ENCODE data around the gene CORO6. TPM values are rescaled to one million over a fixed set of nuclear protein-coding genes. Genes with fewer than 3 reads are reported as not detected.
A peak's percentile ranks its signal among the peaks of the same experiment; 100 is the strongest.

The CORO6 gene
- total RNA-seq, 2 experiments from 2014 or later: 13.9 to 14.2 TPM

DNA sequence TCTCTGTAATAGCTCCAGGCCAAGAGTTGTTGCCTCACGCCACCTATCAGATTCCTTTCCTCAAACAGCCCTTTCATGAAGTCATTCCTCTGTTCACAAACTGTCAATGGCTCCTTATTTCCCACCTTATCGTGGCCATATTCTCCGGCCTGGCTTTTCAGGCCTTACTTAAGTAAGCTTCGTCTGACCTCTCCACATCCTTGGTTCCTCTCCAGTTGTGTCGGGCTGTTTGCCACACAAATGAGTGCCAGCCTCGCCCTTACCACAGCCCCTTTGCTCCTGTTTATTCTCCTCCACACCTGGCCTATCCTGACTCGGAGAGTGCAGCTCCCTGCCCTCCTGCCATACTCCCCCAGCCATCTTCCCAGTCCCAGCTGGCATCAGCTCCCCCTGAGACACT lies 52.2 kb downstream of the CORO6 start:
- intact Hi-C loops (cut with DNase I, micrococcal nuclease): no loop called here
- no peaks in the 10 kb centered on the region for H3K9me3 Mint-ChIP-seq (ENCODE audit: low read depth)
- DNase-seq: no peak
- no peak overlapping the region for H3K27ac Mint-ChIP-seq
- peaks cover 18% of the 10 kb centered on the region for H3K36me3 Mint-ChIP-seq (ENCODE audit: low read depth)
- ATAC-seq: no peak
- ChIA-PET CTCF (interaction anchor here (1.0 to 13.5 kb wide), 5 partner anchors 9 to 320 kb away, joined by 3 to 93 read pairs (median 15); no protein-coding TSS in a partner anchor), POLR2A (interaction anchor here (0.6 to 1.5 kb wide), 2 partner anchors 221 to 277 kb away, joined by 3 to 5 read pairs; partner anchors contain the start of gene NUFIP2)
- H3K4me1 Mint-ChIP-seq: peaks cover 22% of the 10 kb centered on the region
- peak overlapping the region; percentile 6 for H3K4me3 Mint-ChIP-seq
- no peaks in the 10 kb centered on the region for H3K27me3 Mint-ChIP-seq

DNA sequence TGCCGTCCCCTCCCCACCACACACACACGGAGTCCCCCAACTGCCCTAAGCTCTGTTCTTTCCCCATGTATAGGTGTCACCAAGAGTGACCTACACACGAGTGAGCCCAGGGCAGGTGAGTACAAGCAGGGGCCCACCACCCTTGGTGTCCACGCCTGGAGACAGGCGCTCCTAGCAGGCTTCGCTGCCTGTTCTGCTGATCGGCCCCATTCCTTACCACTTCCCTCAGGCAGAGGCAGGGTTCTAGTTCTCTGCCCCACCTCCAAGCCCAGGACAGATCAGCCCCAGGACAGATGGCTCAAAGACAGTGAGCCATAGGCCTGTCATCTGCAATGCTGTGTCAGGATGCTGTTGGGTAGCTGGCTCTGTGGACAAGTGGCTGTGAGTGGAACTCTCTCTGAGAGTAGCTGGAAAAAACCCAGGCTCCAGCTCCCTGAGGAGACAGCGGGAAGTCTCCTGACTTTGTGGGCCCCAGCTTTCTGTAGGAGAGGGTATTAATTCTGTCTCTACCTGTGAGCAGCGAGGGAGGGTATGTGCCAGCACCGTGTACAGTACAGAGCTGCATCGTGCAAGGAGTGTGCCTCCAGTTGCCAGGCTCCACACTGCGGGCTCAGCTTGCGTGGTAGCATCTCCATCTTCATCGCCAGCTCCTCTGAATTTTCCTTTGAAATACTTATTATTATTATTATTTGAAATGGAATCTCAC lies 53.3 kb downstream of the CORO6 start:
- DNase-seq (no peak), ATAC-seq (no peak)
- POLR2A ChIA-PET: interaction anchor here (0.6 kb wide), 1 partner anchor 290 kb away, joined by 3 read pairs; no protein-coding TSS in a partner anchor
- Mint-ChIP-seq H3K36me3 (ENCODE audit: low read depth) (peaks cover 14% of the 10 kb centered on the region), H3K4me1 (peaks cover 24% of the 10 kb centered on the region), H3K4me3 (peak overlapping the region; percentile 97), H3K27ac (peak overlapping the region; percentile 52), H3K27me3 (no peaks in the 10 kb centered on the region), H3K9me3 (ENCODE audit: low read depth) (no peaks in the 10 kb centered on the region)
- CTCF ChIA-PET: interaction anchor here (0.6 to 13.5 kb wide), 7 partner anchors 10 to 362 kb away, joined by 3 to 93 read pairs (median 3); partner anchors contain the start of gene GIT1
- intact Hi-C loops (cut with DNase I, micrococcal nuclease): loop anchor here (2.0 to 10.0 kb wide), 8 partner anchors 19 to 907 kb away; partner anchors contain the start of genes GIT1 (in 1 of the 2), NEK8 (in 1 of the 2), NUFIP2 (in 1 of the 2) and SDF2 (in 1 of the 2)

GRCh38 chr17:29568331-29569244 lies 54.1 kb downstream of the CORO6 start, which contains the start of gene TP53I13:
Gene TP53I13, plus strand, starts transcription at chr17:29568701. Its CDS starts 58 bp downstream, at chr17:29568759.
- Mint-ChIP-seq H3K36me3 (ENCODE audit: low read depth) (peaks cover 8% of the 10 kb centered on the region), H3K27ac (peak within 1 kb of the TSS; percentile 96), H3K4me1 (peaks cover 30% of the 10 kb centered on the region), H3K27me3 (no peaks in the 10 kb centered on the region), H3K9me3 (ENCODE audit: low read depth) (no peaks in the 10 kb centered on the region), H3K4me3 (peak within 1 kb of the TSS; percentile 97)
- intact Hi-C loops (cut with DNase I, micrococcal nuclease): loop anchor here (1.0 to 10.0 kb wide), 14 partner anchors 20 to 906 kb away; partner anchors contain the start of genes GIT1 (in 2 of the 2), NUFIP2 (in 2 of the 2), NEK8 (in 1 of the 2) and SDF2 (in 1 of the 2)
- peak; percentile 96 for DNase-seq
- POLR2A ChIA-PET: interaction anchor here (0.6 to 2.8 kb wide), 2 partner anchors 48 to 290 kb away, joined by 3 to 11 read pairs; no protein-coding TSS in a partner anchor
- peak; percentile 64 for ATAC-seq
- CTCF ChIA-PET: interaction anchor here (0.6 to 13.5 kb wide), 16 partner anchors 8 to 390 kb away, joined by 3 to 93 read pairs (median 4); partner anchors contain the start of genes ANKRD13B and GIT1

GRCh38 chr17:29567554-29568330 lies 55.0 kb downstream of the CORO6 start:
- POLR2A ChIA-PET: interaction anchor here (0.6 to 2.8 kb wide), 3 partner anchors 49 to 387 kb away, joined by 3 to 11 read pairs (median 5); partner anchors contain the start of gene MYO18A
- peaks cover 7% of the 10 kb centered on the region for H3K36me3 Mint-ChIP-seq (ENCODE audit: low read depth)
- no peaks in the 10 kb centered on the region for H3K27me3 Mint-ChIP-seq
- H3K9me3 Mint-ChIP-seq (ENCODE audit: low read depth): no peaks in the 10 kb centered on the region
- H3K27ac Mint-ChIP-seq: peak overlapping the region; percentile 96
- intact Hi-C loops (cut with DNase I, micrococcal nuclease): loop anchor here (1.0 to 10.0 kb wide), 17 partner anchors 21 to 905 kb away; partner anchors contain the start of genes GIT1 (in 2 of the 2), NUFIP2 (in 2 of the 2), TAOK1 (in 2 of the 2) and NEK8 (in 1 of the 2)
- ATAC-seq (peak; percentile 67), DNase-seq (peak; percentile 90)
- peaks cover 25% of the 10 kb centered on the region for H3K4me1 Mint-ChIP-seq
- CTCF ChIA-PET: interaction anchor here (0.6 to 13.5 kb wide), 15 partner anchors 9 to 389 kb away, joined by 3 to 93 read pairs (median 4); partner anchors contain the start of gene ANKRD13B
- peak overlapping the region; percentile 97 for H3K4me3 Mint-ChIP-seq

DNA sequence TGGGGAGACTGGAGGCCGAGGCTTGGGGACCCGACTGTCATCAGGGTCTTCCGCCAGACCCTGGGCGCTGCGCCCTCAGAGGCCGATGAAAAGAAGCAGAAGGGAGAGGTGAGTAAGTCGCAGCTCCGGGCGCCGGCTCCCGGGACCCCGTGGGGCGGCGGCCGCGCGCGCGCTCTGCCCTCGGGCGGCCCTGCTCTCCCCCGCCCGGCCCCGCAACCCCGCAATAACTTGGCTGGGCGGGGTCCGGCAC lies 55.5 kb downstream of the CORO6 start:
- H3K27ac Mint-ChIP-seq: peak overlapping the region; percentile 42

GRCh38 chr17:29566473-29567303 lies 56.0 kb downstream of the CORO6 start, which contains the start of gene ABHD15:
Gene ABHD15, minus strand, starts transcription at chr17:29567037. Its CDS starts 71 bp downstream, at chr17:29566966.
- H3K27ac Mint-ChIP-seq: peak within 1 kb of the TSS; percentile 96
- POLR2A ChIA-PET: interaction anchor here (0.7 to 2.8 kb wide), 4 partner anchors 24 to 276 kb away, joined by 3 to 11 read pairs (median 3); no protein-coding TSS in a partner anchor
- no peaks in the 10 kb centered on the region for H3K9me3 Mint-ChIP-seq (ENCODE audit: low read depth)
- peak; percentile 36 for ATAC-seq
- H3K4me1 Mint-ChIP-seq: peaks cover 25% of the 10 kb centered on the region
- peak; percentile 79 for DNase-seq
- CTCF ChIA-PET: interaction anchor here (1.0 to 13.5 kb wide), 8 partner anchors 14 to 274 kb away, joined by 3 to 93 read pairs (median 4); partner anchors contain the start of gene ANKRD13B
- peaks cover 17% of the 10 kb centered on the region for H3K36me3 Mint-ChIP-seq (ENCODE audit: low read depth)
- H3K4me3 Mint-ChIP-seq: peak within 1 kb of the TSS; percentile 97
- intact Hi-C loops (cut with DNase I, micrococcal nuclease): loop anchor here (1.0 to 10.0 kb wide), 9 partner anchors 176 to 904 kb away; partner anchors contain the start of genes TAOK1 (in 2 of the 2), NEK8 (in 1 of the 2), NUFIP2 (in 1 of the 2) and SDF2 (in 1 of the 2)
- no peaks in the 10 kb centered on the region for H3K27me3 Mint-ChIP-seq

More for the DNA sequence above, 55.5 kb downstream of the CORO6 start:
- POLR2A ChIA-PET: interaction anchor here (1.3 to 2.8 kb wide), 2 partner anchors 24 to 49 kb away, joined by 3 to 11 read pairs; no protein-coding TSS in a partner anchor
- DNase-seq (no peak), ATAC-seq (peak; percentile 3)
- intact Hi-C loops (cut with DNase I, micrococcal nuclease): loop anchor here (1.0 to 10.0 kb wide), 9 partner anchors 176 to 905 kb away; partner anchors contain the start of genes TAOK1 (in 2 of the 2), NEK8 (in 1 of the 2), NUFIP2 (in 1 of the 2) and SDF2 (in 1 of the 2)
- H3K4me3 Mint-ChIP-seq: peak overlapping the region; percentile 97
- CTCF ChIA-PET: interaction anchor here (1.0 to 13.5 kb wide), 8 partner anchors 14 to 272 kb away, joined by 3 to 93 read pairs (median 4); partner anchors contain the start of gene ANKRD13B
- H3K9me3 Mint-ChIP-seq (ENCODE audit: low read depth): no peaks in the 10 kb centered on the region
- peaks cover 25% of the 10 kb centered on the region for H3K4me1 Mint-ChIP-seq
- no peaks in the 10 kb centered on the region for H3K27me3 Mint-ChIP-seq
- peaks cover 12% of the 10 kb centered on the region for H3K36me3 Mint-ChIP-seq (ENCODE audit: low read depth)

DNA sequence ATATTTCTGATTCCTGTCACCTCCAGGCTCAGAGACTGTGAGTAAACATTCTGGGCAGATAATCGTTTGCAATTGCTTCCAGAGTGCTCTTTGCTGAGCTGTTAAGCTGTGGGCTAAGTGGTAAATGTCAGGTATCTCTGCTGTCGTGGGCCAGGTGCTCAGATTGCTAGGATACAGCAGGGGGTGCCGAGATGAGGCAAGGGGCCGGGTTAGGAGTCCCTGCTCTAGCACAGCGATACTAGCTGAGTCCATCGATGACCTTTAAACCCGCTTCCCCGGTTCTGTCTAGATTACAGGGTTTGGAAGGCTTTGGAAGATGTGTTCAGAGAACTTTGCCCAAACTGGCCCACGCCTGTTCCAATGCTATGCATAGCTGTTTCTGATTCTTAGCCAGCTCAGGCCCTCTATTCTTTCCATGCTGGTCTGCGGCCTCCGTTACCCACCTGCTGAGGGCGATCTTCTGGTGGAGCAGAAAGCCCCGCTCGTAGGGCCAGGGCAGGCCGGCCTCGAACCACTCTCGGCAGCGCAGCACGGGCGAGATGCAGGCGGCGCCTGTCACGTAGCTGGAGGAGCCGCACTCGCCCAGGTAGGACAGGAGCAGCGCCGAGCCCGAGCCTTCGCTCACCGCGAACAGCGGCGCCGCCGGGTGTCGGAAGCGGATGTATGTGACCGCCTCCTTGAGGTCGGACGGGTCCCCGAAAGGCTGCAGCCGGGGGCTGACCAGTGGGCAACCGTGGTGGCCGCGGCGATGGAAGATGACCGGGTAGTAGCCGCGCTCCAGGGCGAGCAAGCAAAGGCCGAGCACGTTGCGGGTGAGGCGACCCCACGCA lies 56.9 kb downstream of the CORO6 start:
- Mint-ChIP-seq H3K36me3 (ENCODE audit: low read depth) (peaks cover 18% of the 10 kb centered on the region), H3K4me3 (peak overlapping the region; percentile 97), H3K27ac (peak overlapping the region; percentile 87), H3K4me1 (peaks cover 25% of the 10 kb centered on the region), H3K9me3 (ENCODE audit: low read depth) (no peaks in the 10 kb centered on the region), H3K27me3 (no peaks in the 10 kb centered on the region)
- ChIA-PET POLR2A (interaction anchor here (1.0 to 2.8 kb wide), 3 partner anchors 25 to 50 kb away, joined by 3 to 11 read pairs (median 3); no protein-coding TSS in a partner anchor), CTCF (interaction anchor here (0.5 to 13.5 kb wide), 8 partner anchors 27 to 1329 kb away, joined by 3 to 93 read pairs (median 4); partner anchors contain the start of gene ANKRD13B)
- intact Hi-C loops (cut with DNase I, micrococcal nuclease): loop anchor here (2.0 to 10.0 kb wide), 8 partner anchors 175 to 904 kb away; partner anchors contain the start of genes NEK8 (in 1 of the 2), NUFIP2 (in 1 of the 2), SDF2 (in 1 of the 2) and SUPT6H (in 1 of the 2)
- ATAC-seq: peak; percentile 12
- DNase-seq: peak; percentile 80

Data from activated CD4-positive, alpha-beta T cell treated with anti-CD3 and anti-CD28 coated beads for 36 hours (primary cell).